ENCODE data around the gene RILPL1. TPM values are rescaled to one million over a fixed set of nuclear protein-coding genes. Genes with fewer than 3 reads are reported as not detected.

The RILPL1 gene
- polyA plus RNA-seq, 1 donor (not counting 4 experiments of a cell fraction or from before 2014, with no cell fraction given), result 17.0 TPM

DNA sequence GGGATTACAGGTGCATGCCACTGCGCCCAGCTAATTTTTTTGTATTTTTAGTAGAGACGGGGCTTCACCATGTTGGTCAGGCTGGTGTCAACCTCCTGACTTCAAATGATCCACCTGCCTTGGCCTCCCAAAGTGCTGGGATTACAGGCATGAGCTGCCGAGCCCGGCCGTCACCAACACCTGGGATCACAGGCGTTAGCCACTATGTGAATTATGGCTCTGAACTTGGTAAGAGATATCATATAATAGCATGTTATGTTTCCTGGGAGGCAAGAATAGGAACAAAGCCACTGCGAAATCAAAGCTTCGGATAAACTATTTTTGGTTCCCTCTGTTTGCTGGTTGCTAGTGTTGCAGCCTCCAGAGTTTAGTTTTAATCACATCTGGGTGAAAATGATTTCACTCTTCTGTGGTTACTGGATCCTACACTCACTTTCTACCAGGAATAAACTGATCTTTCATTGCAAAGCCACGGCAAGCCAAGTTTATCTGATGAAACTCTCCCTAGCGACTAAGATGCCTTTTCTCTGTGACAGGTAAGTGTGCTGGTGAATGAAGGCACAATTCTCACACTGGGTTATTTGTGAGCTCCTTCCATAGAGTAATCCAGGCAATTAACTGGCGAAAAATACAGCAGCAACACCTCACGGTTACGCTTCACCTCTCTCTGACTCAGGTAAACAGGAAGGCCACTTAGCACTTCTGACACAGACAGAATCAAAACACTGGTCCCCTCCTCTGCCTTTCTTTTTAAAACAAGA is 58.9 kb downstream of the RILPL1 start:
- H3K9me1 ChIP-seq (ENCODE audit: control insufficient read depth, extremely low read depth, insufficient read depth, low read length), result no peaks in the 10 kb centered on the region
- no peak for DNase-seq (ENCODE audit: low read depth, low spot score)
- H3K79me2 ChIP-seq (ENCODE audit: control insufficient read depth, insufficient read depth, low read length), result no peaks in the 10 kb centered on the region
- dilution Hi-C loops (cut with MboI; ENCODE audit: extremely low pct_ligation_motif_present, low sequenced_read_pairs), result no loop called here
- no peak overlapping the region for H3K27ac ChIP-seq (ENCODE audit: control insufficient read depth, insufficient read depth, low read length)
- no peak overlapping the region for H3K9ac ChIP-seq (ENCODE audit: control insufficient read depth, extremely low read depth, insufficient read depth, low read length)
- H3K4me2 ChIP-seq (ENCODE audit: control insufficient read depth, extremely low read depth, insufficient read depth, low read depth, low read length), result no peak overlapping the region
- no peaks in the 10 kb centered on the region for H3K9me3 ChIP-seq (ENCODE audit: control insufficient read depth, low read depth, low read length)
- no peak for FAIRE-seq
- H2AFZ ChIP-seq (ENCODE audit: control insufficient read depth, low read length), result no peak overlapping the region
- no peak for TF ChIP-seq EZH2 (IDR thresholded peaks at IDR 0.05; ENCODE audit: low read length)
- TF ChIP-seq, protein P1, sequence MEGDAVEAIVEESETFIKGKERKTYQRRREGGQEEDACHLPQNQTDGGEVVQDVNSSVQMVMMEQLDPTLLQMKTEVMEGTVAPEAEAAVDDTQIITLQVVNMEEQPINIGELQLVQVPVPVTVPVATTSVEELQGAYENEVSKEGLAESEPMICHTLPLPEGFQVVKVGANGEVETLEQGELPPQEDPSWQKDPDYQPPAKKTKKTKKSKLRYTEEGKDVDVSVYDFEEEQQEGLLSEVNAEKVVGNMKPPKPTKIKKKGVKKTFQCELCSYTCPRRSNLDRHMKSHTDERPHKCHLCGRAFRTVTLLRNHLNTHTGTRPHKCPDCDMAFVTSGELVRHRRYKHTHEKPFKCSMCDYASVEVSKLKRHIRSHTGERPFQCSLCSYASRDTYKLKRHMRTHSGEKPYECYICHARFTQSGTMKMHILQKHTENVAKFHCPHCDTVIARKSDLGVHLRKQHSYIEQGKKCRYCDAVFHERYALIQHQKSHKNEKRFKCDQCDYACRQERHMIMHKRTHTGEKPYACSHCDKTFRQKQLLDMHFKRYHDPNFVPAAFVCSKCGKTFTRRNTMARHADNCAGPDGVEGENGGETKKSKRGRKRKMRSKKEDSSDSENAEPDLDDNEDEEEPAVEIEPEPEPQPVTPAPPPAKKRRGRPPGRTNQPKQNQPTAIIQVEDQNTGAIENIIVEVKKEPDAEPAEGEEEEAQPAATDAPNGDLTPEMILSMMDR (optimal IDR thresholded peaks at IDR 0.05 in 1 of 3, IDR thresholded peaks at IDR 0.05 in 1 of 3, conservative IDR thresholded peaks at IDR 0.05 in 1 of 3; ENCODE audit: extremely low read depth in 1 of 3, insufficient read depth in 2 of 3, low read length in 3 of 3), result no peak
- no peaks in the 10 kb centered on the region for H3K4me1 ChIP-seq (ENCODE audit: control insufficient read depth, extremely low read depth, insufficient read depth, low read length)
- H3K36me3 ChIP-seq (ENCODE audit: control insufficient read depth in 2 of 2, extremely low read depth in 1 of 2, insufficient read depth in 2 of 2, low read length in 2 of 2), result peaks cover 25 to 30% of the 10 kb centered on the region in 2 experiments
- no peak overlapping the region for H3K4me3 ChIP-seq (ENCODE audit: control insufficient read depth in 2 of 3, extremely low read depth in 1 of 3, insufficient read depth in 2 of 3, low read depth in 1 of 3, low read length in 3 of 3)
- H4K20me1 ChIP-seq (ENCODE audit: control insufficient read depth, extremely low read depth, insufficient read depth, low read length), result no peaks in the 10 kb centered on the region
- no peaks in the 10 kb centered on the region for H3K27me3 ChIP-seq (ENCODE audit: control insufficient read depth, extremely low read depth, insufficient read depth, low read length)

DNA sequence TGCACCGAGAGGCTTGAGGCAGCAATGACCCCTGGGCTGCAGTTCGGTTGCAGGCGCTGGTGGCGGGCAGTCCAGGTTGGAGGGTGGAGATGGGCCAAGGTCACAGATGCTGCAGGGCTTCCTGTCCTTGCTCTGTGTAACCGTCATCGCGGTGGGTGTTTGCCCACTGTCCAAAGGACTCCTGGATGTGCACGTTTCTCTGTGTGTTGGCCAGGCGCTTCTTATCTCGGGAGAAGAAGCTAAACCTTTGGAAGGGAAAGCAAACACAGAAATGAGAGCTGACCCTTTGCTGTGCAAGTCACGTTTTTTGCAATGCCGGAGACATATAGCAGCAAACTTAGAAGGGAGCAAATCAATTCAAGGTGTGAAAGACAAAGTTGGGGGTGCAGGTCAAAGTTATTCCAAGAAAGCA is 61.1 kb downstream of the RILPL1 start:
- peaks cover 15 to 30% of the 10 kb centered on the region in 2 experiments for H3K36me3 ChIP-seq (ENCODE audit: control insufficient read depth in 2 of 2, extremely low read depth in 1 of 2, insufficient read depth in 2 of 2, low read length in 2 of 2)
- no peaks in the 10 kb centered on the region for H3K9me3 ChIP-seq (ENCODE audit: control insufficient read depth, low read depth, low read length)
- no peak for FAIRE-seq
- H3K4me1 ChIP-seq (ENCODE audit: control insufficient read depth, extremely low read depth, insufficient read depth, low read length), result no peaks in the 10 kb centered on the region
- H3K27me3 ChIP-seq (ENCODE audit: control insufficient read depth, extremely low read depth, insufficient read depth, low read length), result no peaks in the 10 kb centered on the region
- H3K4me2 ChIP-seq (ENCODE audit: control insufficient read depth, extremely low read depth, insufficient read depth, low read depth, low read length), result no peak overlapping the region
- H3K27ac ChIP-seq (ENCODE audit: control insufficient read depth, insufficient read depth, low read length), result no peak overlapping the region
- H4K20me1 ChIP-seq (ENCODE audit: control insufficient read depth, extremely low read depth, insufficient read depth, low read length), result no peaks in the 10 kb centered on the region
- no peak overlapping the region for H3K4me3 ChIP-seq (ENCODE audit: control insufficient read depth in 2 of 3, extremely low read depth in 1 of 3, insufficient read depth in 2 of 3, low read depth in 1 of 3, low read length in 3 of 3)
- no peaks in the 10 kb centered on the region for H3K79me2 ChIP-seq (ENCODE audit: control insufficient read depth, insufficient read depth, low read length)
- dilution Hi-C loops (cut with MboI; ENCODE audit: extremely low pct_ligation_motif_present, low sequenced_read_pairs), result no loop called here
- no peak overlapping the region for H2AFZ ChIP-seq (ENCODE audit: control insufficient read depth, low read length)
- H3K9ac ChIP-seq (ENCODE audit: control insufficient read depth, extremely low read depth, insufficient read depth, low read length), result no peak overlapping the region
- no peak for DNase-seq (ENCODE audit: low read depth, low spot score)
- no peak for TF ChIP-seq EZH2 (IDR thresholded peaks at IDR 0.05; ENCODE audit: low read length)
- TF ChIP-seq, protein P1 (optimal IDR thresholded peaks at IDR 0.05 in 1 of 3, IDR thresholded peaks at IDR 0.05 in 1 of 3, conservative IDR thresholded peaks at IDR 0.05 in 1 of 3; ENCODE audit: extremely low read depth in 1 of 3, insufficient read depth in 2 of 3, low read length in 3 of 3), result no peak
- H3K9me1 ChIP-seq (ENCODE audit: control insufficient read depth, extremely low read depth, insufficient read depth, low read length), result no peaks in the 10 kb centered on the region
